H9 (cell line): ENCODE results near the gene DCST2. TPM values are rescaled to one million over a fixed set of nuclear protein-coding genes. Genes with fewer than 3 reads are reported as not detected.

ENCODE experiments used
- DNase-seq: peaks from one replicate; pipeline ENCODE4 v3.0.0-alpha.2; 2017
- H2AFZ ChIP-seq: one replicate; pipeline ENCODE4 v1.6.1; 2013; ENCODE audit warnings: mild to moderate bottlenecking, low read length, control low read depth, moderate library complexity
- H2AK5ac ChIP-seq: 2 replicates; pipeline ENCODE4 v1.6.1; 2013; ENCODE audit warnings: low read length, control low read depth, mixed read lengths; ENCODE audit not compliant: insufficient read length
- H2BK120ac ChIP-seq: one replicate; pipeline ENCODE4 v1.6.1; 2013; ENCODE audit warnings: low read depth, mild to moderate bottlenecking, low read length, control low read depth, inconsistent platforms; ENCODE audit not compliant: poor library complexity, severe bottlenecking
- H2BK12ac ChIP-seq: 2 replicates; pipeline ENCODE4 v1.6.1; 2013; ENCODE audit warnings: low read length, control low read depth, mixed read lengths, low read depth; ENCODE audit not compliant: insufficient read length
- H2BK15ac ChIP-seq: 2 replicates; pipeline ENCODE4 v1.6.1; 2013; ENCODE audit warnings: low read depth, low read length, control low read depth
- H2BK20ac ChIP-seq: one replicate; pipeline ENCODE4 v1.6.1; 2013; ENCODE audit warnings: low read depth, mild to moderate bottlenecking, low read length, control low read depth, inconsistent platforms; ENCODE audit not compliant: poor library complexity, severe bottlenecking
- H2BK5ac ChIP-seq: 2 replicates; pipeline ENCODE4 v1.6.1; 2013; ENCODE audit warnings: low read length, control low read depth, mixed read lengths; ENCODE audit not compliant: insufficient read length
- H3K14ac ChIP-seq: 2 replicates; pipeline ENCODE4 v1.6.1; 2013; ENCODE audit warnings: low read length, control low read depth; ENCODE audit not compliant: insufficient read depth
- H3K18ac ChIP-seq: 2 replicates; pipeline ENCODE4 v1.6.1; 2013; ENCODE audit warnings: low read depth, mild to moderate bottlenecking, mixed read lengths, low read length, control low read depth; ENCODE audit not compliant: insufficient read length
- H3K23ac ChIP-seq: 2 replicates; pipeline ENCODE4 v1.6.1; 2013; ENCODE audit warnings: low read length, control low read depth, mixed read lengths, low read depth; ENCODE audit not compliant: insufficient read length
- H3K23me2 ChIP-seq: 2 replicates; pipeline ENCODE4 v1.6.1; 2013; ENCODE audit warnings: low read depth, mild to moderate bottlenecking, mixed read lengths, low read length, control low read depth; ENCODE audit not compliant: insufficient read length, poor library complexity, severe bottlenecking
- H3K27ac ChIP-seq: 2 replicates; pipeline ENCODE4 v1.5.1; 2013; ENCODE audit warnings: low read length, control low read depth, mixed read lengths, low read depth; ENCODE audit not compliant: insufficient read length
- H3K27me3 ChIP-seq: 2 replicates; pipeline ENCODE4 v1.6.1; 2013; ENCODE audit warnings: low read length, control low read depth, inconsistent platforms; ENCODE audit not compliant: insufficient read depth
- H3K4ac ChIP-seq: 2 replicates; pipeline ENCODE4 v1.6.1; 2013; ENCODE audit warnings: low read depth, mild to moderate bottlenecking, control low read depth, inconsistent platforms, low read length, moderate library complexity
- H3K4me1 ChIP-seq: 2 replicates; pipeline ENCODE4 v1.6.1; 2013; ENCODE audit warnings: low read length, control low read depth, inconsistent platforms; ENCODE audit not compliant: insufficient read depth
- H3K4me2 ChIP-seq: 2 replicates; pipeline ENCODE4 v1.6.1; 2013; ENCODE audit warnings: low read length, control low read depth, mixed read lengths; ENCODE audit not compliant: insufficient read length, insufficient read depth
- H3K56ac ChIP-seq: 2 replicates; pipeline ENCODE4 v1.6.1; 2013; ENCODE audit warnings: low read depth, mild to moderate bottlenecking, mixed read lengths, low read length, control low read depth; ENCODE audit not compliant: insufficient read length
- H3K79me1 ChIP-seq: 2 replicates; pipeline ENCODE4 v1.6.1; 2013; ENCODE audit warnings: low read depth, mild to moderate bottlenecking, moderate library complexity, low read length, control low read depth, inconsistent platforms; ENCODE audit not compliant: insufficient read depth, poor library complexity, severe bottlenecking
- H3K79me2 ChIP-seq: 2 replicates; pipeline ENCODE4 v1.6.1; 2013; ENCODE audit warnings: low read length, control low read depth, inconsistent platforms; ENCODE audit not compliant: insufficient read depth
- H3K9ac ChIP-seq: 2 replicates; pipeline ENCODE4 v1.6.1; 2013; ENCODE audit warnings: low read length, control low read depth, mixed read lengths; ENCODE audit not compliant: insufficient read length; ENCODE audit errors: extremely low read depth
- H3K9me3 ChIP-seq: one replicate; pipeline ENCODE4 v1.6.1; 2013; ENCODE audit warnings: low read depth, low read length, inconsistent platforms; ENCODE audit not compliant: control insufficient read depth
- H3T11ph ChIP-seq: one replicate; pipeline ENCODE4 v1.6.1; 2013; ENCODE audit warnings: mild to moderate bottlenecking, low read length, control low read depth, inconsistent platforms
- H4K20me1 ChIP-seq: one replicate; pipeline ENCODE4 v1.6.1; 2013; ENCODE audit not compliant: control insufficient read depth, insufficient read length, insufficient read depth
- H4K5ac ChIP-seq: 2 replicates; pipeline ENCODE4 v1.6.1; 2013; ENCODE audit warnings: low read depth, mild to moderate bottlenecking, mixed read lengths, low read length, control low read depth; ENCODE audit not compliant: insufficient read length
- H4K8ac ChIP-seq: replicated peaks from 2 replicates; pipeline ENCODE4 v1.6.1; 2013; ENCODE audit warnings: low read length, control low read depth, mixed read lengths, low read depth; ENCODE audit not compliant: insufficient read length
- H4K91ac ChIP-seq: 2 replicates; pipeline ENCODE4 v1.6.1; 2013; ENCODE audit warnings: low read depth, mild to moderate bottlenecking, moderate library complexity, mixed read lengths, low read length, control low read depth; ENCODE audit not compliant: insufficient read length
- H3K27ac Mint-ChIP-seq, 3 experiments: 2 replicates in 2 of 3; 3 replicates in 1 of 3; pipeline ENCODE4 v1.8.0; 2020 to 2021; ENCODE audit warnings: mixed read lengths in 3 of 3, mild to moderate bottlenecking in 1 of 3, moderate library complexity in 1 of 3
- H3K27me3 Mint-ChIP-seq: 2 replicates; pipeline ENCODE4 v1.8.0; 2021; ENCODE audit warnings: low read depth, mild to moderate bottlenecking, moderate library complexity, mixed read lengths
- H3K36me3 Mint-ChIP-seq, 3 experiments: 2 replicates in 2 of 3; 3 replicates in 1 of 3; pipeline ENCODE4 v1.8.0; 2020 to 2021; ENCODE audit warnings: low read depth in 3 of 3, mixed read lengths in 3 of 3; ENCODE audit not compliant: insufficient read depth in 1 of 3
- H3K4me1 Mint-ChIP-seq, 2 experiments: 2 replicates each; pipeline ENCODE4 v1.8.0; 2020; ENCODE audit warnings: mixed read lengths in 2 of 2
- H3K4me3 Mint-ChIP-seq, 2 experiments: 2 replicates in 1 of 2; 3 replicates in 1 of 2; pipeline ENCODE4 v1.8.0; 2020 to 2021; ENCODE audit warnings: mild to moderate bottlenecking in 2 of 2, mixed read lengths in 2 of 2, moderate library complexity in 1 of 2
- H3K9me3 Mint-ChIP-seq, 2 experiments: 2 replicates in 1 of 2; 3 replicates in 1 of 2; pipeline ENCODE4 v1.8.0; 2020; ENCODE audit warnings: mild to moderate bottlenecking in 2 of 2, mixed read lengths in 2 of 2, moderate library complexity in 1 of 2
- WGBS: extraction: QIAGEN DNeasy Blood & Tissue Kit; methylation state at CpG from one replicate; pipeline ENCODE4 v1.1.7; 2013; ENCODE audit warnings: missing lambda C conversion rate, low lambda C conversion rate, mixed read lengths; ENCODE audit not compliant: insufficient read length; ENCODE audit errors: extremely low coverage; 5-methylcytosine and 5-hydroxymethylcytosine counted together
- total RNA-seq: library from RNA; stranded (reverse); gene quantifications from 2 replicates; pipeline ENCODE4 v1.2.1, GENCODE V29; 2021
- TF ChIP-seq, protein P1 (sequence below): fragments of 200-600 bp; sonication (generic); conservative IDR thresholded peaks from 3 replicates; pipeline ENCODE4 v1.8.0; 2021; ENCODE audit warnings: antibody characterized with exemption, mild to moderate bottlenecking

Gene DCST2
- total RNA-seq, 1 experiment from 2014 or later: 0.35 TPM

DNA sequence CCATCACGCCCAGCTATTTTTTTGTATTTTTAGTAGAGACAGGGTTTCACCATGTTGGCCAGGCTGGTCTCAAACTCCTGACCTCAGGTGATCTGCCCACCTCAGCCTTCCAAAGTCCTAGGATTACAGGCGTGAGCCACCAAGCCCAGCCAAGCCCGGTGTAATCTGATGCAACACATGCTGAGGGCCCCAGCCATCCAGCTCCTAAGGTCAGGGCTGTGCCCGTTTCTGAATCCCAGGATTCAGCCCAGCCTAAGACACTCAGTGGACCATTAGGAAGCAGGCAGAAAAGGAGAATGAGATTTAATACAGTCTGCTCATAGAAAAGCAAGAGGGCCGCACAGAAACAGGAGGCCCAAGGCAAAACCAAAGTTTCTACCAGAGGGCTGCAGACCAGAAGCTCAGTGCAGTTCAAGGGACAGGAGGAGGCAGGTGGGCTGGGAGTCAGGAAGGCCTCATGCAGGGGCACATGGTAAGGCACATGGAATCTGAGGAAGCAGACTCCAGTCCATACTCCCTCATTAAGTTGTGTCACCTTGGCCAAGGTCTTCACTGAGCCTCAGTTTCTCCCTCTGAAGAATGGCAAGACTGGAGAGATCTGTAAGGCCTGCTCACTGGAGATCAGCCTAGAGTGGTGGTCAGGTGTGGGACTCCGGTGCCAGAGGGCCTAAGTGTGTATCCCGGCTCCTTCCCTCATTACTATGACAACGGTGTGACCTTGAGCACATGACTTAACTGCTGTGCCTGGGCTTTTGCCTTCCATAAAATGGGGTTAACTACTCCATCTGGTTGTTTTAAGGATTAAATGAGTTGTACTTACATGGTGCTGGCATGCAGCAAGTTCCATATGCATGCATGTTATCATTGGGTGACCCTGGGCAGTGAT, 15.1 kb upstream of the DCST2 start:
- Histone ChIP-seq H3K79me2 (no peaks in the 10 kb centered on the region), H2BK120ac (no peak overlapping the region), H3K23me2 (peaks cover 16% of the 10 kb centered on the region), H4K20me1 (no peaks in the 10 kb centered on the region), H3K27me3 (peaks cover 4% of the 10 kb centered on the region; the same call in 1 of the 2 replicates), H4K91ac (no peak overlapping the region), H3K18ac (no peak overlapping the region), H2AFZ (no peak overlapping the region), H3K9me3 (no peaks in the 10 kb centered on the region), H3K4ac (no peak overlapping the region), H4K5ac (no peak overlapping the region), H2BK20ac (no peak overlapping the region), H2BK15ac (no peak overlapping the region), H3K27ac (no peak overlapping the region), H3K56ac (no peak overlapping the region), H3K23ac (no peak overlapping the region), H3K79me1 (no peaks in the 10 kb centered on the region), H3K4me1 (no peaks in the 10 kb centered on the region; the same call in 1 of the 2 replicates), H4K8ac (no peak overlapping the region), H2AK5ac (no peak overlapping the region), H2BK5ac (no peak overlapping the region), H3K14ac (no peak overlapping the region), H2BK12ac (no peak overlapping the region), H3K9ac (no peak overlapping the region), H3T11ph (no peak overlapping the region), H3K4me2 (no peak overlapping the region)
- H3K4me1 Mint-ChIP-seq: peaks cover 33 to 58% of the 10 kb centered on the region in 2 experiments
- peaks cover 20% of the 10 kb centered on the region for H3K27me3 Mint-ChIP-seq
- TF ChIP-seq, protein P1, sequence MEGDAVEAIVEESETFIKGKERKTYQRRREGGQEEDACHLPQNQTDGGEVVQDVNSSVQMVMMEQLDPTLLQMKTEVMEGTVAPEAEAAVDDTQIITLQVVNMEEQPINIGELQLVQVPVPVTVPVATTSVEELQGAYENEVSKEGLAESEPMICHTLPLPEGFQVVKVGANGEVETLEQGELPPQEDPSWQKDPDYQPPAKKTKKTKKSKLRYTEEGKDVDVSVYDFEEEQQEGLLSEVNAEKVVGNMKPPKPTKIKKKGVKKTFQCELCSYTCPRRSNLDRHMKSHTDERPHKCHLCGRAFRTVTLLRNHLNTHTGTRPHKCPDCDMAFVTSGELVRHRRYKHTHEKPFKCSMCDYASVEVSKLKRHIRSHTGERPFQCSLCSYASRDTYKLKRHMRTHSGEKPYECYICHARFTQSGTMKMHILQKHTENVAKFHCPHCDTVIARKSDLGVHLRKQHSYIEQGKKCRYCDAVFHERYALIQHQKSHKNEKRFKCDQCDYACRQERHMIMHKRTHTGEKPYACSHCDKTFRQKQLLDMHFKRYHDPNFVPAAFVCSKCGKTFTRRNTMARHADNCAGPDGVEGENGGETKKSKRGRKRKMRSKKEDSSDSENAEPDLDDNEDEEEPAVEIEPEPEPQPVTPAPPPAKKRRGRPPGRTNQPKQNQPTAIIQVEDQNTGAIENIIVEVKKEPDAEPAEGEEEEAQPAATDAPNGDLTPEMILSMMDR: no peak
- peak overlapping the region in 1 of 3 experiments; percentile 45; a peak in 1 of 7 replicates for H3K27ac Mint-ChIP-seq
- no peaks in the 10 kb centered on the region; a peak in 2 of 7 replicates for H3K36me3 Mint-ChIP-seq
- no CpG with 5 or more reads among the region's 8 CpGs for WGBS
- no peaks in the 10 kb centered on the region; a peak in 1 of 5 replicates for H3K9me3 Mint-ChIP-seq
- H3K4me3 Mint-ChIP-seq: no peak overlapping the region
- no peak for DNase-seq
